ENCODE results near the gene HYAL2.
A peak's percentile ranks its signal among the peaks of the same experiment; 100 is the strongest.

Gene HYAL2, protein sequence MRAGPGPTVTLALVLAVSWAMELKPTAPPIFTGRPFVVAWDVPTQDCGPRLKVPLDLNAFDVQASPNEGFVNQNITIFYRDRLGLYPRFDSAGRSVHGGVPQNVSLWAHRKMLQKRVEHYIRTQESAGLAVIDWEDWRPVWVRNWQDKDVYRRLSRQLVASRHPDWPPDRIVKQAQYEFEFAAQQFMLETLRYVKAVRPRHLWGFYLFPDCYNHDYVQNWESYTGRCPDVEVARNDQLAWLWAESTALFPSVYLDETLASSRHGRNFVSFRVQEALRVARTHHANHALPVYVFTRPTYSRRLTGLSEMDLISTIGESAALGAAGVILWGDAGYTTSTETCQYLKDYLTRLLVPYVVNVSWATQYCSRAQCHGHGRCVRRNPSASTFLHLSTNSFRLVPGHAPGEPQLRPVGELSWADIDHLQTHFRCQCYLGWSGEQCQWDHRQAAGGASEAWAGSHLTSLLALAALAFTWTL

DNA sequence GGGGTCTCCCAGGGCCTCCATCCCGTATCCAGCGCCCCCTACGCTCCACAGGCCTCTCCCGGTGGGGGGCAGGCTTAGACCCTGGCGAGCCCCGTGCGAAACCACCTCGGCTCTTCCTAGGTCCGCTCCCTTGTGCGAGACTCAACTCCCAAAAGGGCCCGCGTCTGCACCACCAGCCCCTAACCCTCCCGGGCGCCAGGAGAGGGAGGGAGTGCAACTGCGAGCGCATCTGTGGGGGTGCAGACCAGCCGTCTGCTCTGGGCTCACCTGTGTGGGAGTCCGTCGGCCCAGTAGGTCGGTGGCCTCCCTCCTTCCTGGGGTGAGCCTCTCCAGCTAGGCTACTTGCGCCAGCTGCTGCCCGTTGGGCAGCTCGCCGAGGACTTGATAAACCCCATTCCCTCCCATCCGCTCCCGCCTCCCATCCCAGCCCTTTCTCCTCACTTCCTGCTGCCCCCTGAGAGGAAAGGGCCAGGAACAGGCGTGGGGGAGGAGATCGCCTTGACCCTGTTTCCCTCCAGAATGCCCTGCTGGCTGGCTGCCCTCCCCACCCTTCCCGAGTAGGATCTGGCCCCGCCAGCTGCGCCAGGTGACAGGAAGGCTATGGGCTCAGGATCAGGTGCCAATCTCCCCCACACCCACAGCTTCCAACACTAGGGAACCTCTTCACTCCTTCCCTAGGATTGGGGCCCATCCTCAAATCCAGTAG is at the start of gene HYAL2:
HYAL2 (minus strand) TSS at position 360 of the 706 bp plus-strand sequence. CDS start 2,256 bp downstream, outside the sequence.
- DNase-seq = no peak

DNA sequence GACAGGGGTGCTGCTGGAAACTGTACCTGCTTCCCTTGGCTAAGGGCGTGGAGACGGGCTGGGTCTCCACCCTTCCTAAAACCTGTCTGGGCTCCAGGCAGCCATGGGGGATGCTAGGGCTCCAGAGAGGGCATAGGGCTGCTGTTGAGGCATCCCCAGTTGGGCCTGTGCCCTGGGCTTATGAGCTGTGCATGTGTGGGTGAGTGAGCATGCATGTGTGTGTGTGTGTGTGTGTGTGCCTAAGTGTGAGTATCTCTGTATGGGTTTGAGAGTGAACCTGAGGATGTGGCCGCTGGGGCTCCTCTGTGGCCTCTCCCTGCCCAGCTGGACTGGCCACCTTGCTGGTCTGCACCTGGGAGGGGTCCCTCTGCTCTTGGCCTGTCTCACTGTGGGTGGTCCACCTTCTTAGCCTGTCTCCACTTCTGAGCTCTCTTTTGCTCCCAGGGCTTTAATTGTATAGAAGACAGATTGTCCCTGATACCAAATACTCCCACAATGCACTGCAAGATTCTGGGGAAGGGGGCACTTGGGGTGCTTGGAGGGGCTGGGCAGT is 48.7 kb upstream of the HYAL2 start:
- DNase-seq = no peak

DNA sequence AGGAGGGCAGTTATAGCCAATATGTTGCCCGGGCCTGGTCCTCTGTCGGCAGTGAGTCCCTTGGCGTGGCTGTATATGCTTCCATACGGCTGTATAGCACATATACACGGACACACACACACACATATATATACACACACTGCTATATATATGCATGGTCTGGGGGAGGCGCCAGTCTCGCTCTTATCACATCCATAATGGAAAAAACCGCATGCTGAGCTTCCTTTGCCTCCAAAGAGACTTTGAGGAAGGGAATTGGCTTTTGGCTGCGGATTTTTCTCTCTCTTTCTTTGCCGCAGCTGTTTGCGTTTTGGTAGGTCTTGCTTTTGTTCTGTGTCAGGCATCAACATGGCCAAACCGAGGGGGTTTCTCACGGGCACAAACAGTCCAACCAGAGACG is 48.0 kb upstream of the HYAL2 start:
- peak; percentile 71 for DNase-seq

DNA sequence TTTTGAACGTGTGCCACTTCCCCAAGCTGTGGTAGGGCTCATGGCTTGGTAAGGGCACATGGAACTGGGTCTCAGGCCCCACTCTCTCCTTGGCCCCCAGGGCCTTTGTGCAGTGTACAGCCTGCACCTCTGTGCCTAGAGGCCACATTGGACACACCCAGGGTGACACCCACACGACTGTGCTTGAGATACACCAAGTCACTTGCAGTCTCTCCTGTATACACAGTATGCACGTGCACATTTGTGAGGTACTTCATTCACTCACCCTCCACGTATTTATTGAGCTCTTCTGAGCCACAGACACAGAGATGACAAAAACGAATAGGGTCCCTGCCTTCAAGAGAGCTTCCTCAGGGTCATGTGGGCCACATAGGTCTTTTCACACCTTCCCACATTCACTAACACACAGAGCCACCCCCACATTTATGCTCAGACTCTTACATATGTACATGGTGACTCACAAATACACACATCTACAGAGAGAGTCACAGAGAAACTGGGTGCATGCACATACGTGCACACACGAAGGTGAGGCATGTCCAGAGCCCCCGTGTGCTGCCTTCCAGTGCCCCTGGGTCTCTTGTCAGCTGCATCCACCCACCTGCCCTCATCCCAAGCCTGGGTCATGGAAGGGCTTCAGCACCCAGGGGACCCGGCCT is 46.6 kb upstream of the HYAL2 start:
- peak; percentile 55 for DNase-seq

DNA sequence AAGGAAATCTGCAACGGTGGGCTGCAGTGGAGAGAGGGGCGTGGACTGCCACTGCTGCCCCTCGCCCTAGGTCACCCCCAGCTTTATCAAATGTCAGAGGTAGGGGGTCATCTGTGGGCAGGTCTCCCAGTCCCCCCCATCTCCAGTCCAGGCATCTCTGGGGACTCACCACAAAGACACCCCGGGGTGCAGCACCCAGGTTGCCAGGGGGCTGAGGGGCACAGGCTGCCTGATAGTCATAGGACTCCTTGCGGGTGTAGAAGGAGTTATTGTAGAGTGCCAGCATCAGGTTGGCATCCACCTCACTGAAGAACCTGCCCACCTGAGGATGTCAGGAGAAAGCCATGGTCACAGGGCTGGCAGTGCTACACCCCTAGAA is 43.3 kb upstream of the HYAL2 start:
- no peak for DNase-seq

DNA sequence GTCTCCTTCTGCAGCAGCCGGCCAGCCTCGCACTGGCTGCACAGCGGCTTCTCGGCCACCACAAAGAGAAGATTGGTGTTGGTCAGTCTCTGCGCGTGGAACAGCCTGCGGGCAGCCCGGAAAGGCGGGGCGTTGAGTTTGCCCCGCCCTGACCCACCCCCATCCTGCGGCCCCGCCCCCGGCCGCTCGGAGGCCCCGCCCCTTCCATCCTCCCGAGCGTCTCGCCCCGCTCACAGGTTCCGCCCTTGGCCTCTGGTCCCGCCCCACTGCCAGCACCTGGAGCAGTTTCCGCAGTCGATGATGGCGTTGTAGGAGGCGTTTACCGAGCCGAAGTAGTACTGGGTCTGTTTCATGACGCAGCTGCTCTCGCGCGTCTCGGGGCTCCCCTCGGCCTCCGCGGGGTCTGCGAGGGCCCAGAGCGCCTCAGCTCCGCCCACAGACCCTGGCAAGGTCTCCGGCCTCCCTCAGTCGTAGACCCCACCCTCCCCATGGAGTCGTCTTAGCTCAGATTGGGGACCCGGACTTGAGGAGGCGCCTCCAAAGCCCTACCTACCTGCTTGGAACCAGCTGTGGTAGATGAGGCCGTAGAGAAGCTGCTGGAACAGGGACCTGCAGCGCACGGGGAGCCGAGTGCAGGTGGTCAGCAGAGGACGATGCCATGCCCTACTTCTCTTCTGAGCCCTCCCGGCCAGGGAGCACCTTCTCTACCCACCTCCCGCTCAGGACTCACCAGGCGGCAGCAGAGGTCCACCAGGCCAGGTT is 42.7 kb upstream of the HYAL2 start:
- DNase-seq = peak; percentile 94

DNA sequence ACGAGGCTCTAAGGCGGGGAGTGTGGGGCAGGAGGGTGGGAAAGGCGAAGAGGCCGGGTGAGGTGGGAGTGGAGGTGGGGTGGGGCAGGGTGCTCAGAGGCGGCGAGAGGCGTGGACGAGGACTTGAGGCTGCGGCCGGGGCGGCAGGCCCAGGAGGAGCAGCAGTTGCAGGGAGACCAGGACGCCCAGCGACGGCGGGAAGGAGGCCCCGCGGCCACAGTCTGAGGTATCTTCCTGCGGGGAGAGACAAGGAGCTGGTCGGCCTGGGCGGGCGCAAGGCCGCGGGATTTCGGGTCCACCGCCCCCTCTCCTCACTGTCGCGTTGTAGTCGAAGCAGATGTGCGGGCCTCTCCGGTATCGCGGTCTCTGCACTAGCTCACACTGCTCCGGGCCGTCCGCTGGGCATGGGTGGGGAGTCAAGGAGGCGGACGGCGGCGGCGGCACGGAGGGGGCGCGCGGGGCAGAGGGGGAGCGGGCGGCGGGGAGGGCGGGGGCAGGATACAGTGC is 42.1 kb upstream of the HYAL2 start:
- no peak for DNase-seq

DNA sequence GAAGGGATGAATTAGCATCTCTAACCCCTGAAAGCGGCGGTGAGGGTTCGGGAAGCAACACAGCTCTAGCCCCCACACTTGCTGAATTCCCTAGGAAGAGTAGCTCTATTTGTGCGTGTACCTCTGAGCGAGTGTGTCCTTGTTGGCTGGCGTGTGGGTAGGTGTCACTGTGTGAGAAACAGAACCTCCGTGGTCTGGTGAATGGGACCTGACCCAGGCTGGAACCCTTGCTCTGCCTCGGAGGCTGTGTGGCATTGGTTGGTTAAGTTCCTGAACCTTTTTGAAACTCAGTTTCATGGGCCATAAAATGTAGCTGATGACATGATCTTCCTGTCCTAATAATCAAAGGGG is 37.2 kb upstream of the HYAL2 start:
- DNase-seq = no peak

DNA sequence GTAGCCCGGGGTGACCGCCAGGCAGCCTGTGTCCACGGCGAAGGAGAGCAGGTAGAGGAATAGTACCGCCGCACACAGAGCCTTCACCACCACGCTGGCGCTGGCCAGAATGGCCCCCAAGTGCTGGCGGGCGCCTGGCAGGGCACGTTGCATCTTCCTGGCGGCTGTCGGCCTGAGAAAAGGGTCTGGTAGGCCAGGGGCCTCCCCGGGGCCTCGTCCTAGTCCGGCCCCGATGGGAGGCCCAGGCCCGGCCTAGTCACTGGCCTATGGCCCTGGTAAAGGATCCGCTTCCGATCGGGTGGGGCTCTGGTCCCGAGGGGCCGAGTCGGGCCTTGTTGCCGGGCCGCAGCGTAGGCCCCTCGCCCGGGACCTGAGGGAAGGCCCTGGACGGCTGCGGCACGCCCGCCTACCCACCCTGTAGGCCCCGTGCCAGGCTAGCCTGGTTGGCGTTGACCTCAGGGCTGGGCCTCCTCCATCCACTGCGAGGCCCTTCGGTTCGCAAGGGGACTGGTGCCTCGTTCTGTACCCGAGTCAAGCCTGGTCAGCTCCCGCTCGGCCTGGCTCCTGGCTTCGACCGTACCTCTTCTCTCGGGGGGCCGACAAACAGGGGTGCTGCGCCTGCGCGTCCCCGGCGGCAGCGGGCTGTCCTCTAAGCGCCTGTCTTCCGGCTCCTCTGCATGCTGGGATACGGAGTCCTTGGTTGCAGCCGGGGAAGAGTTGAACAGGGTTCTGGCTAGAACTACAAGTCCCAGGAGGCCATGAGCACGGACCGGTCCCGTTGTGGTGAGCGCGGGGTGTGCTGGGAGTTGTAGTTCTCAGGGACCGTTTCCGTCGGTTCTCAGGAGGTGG is 36.6 kb upstream of the HYAL2 start, which contains the start of gene TMEM115:
TMEM115 (minus strand) TSS at position 611 of the 849 bp plus-strand sequence; CDS start at position 153, 458 bp downstream.
- peak; percentile 99 for DNase-seq

DNA sequence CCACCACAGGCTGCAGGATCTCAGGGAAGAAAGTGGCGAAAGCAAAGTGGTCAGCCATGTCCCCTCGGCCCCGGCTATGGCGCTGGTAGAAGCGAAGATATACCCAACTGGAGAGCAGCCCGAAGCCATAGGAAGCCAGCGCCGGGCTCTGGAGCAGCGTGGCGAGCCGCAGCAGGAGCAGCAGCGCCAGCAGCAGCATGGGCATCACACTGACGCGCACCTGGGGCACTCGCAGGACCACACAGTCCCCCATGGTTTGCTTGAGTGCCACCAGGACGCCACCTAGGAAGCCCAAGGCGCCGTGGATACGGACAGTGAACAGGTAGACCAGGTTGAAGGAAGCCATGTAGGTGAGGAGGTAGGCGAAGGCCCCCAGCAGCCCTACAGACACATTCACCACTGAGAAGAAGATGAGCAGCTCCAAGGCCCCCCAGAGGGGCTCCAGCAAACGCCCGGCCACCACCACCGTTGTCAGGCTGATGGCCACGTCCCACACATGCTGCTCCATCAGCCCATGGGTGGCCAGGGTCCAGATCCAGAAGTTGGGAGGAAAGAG is 35.9 kb upstream of the HYAL2 start:
- DNase-seq = no peak

DNA sequence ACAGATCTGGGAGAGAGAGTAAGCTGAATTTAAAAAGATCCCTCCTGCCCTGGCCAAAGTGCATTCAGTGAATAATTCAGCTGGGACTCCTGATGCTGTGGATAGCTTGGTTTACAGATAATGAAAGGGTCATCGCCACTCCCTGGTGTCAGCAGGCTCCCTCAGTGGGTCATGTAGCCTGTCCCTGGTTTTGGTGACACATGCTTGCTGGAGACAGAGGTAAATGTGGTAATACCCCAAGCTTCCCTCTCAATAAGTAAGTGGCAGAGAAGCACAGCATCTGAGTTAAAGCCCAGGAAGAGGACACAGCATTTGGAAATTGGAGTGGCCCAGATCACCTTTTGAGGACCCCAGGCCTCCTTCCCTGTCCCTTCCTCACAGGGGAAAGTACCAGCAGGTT is 34.9 kb upstream of the HYAL2 start:
- no peak for DNase-seq

DNA sequence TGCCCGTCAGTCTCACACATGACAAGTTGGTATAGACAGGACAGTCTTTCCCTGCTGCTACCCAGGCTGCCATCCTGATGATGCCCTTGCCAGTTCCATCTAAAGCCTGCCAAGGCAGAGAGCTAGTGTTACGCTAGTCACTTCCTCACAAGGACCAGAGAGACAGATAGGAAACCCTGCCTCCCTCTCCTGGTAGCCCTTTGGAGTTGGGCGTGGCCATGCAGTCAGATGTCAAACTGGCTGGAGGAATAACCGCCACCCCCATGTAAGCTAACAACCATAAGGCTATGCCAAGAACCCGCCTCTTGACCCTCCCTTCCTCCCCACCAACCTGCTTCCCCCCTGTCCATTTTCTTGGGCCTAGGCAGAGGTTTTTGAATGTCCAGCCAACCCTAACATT is 34.0 kb upstream of the HYAL2 start:
- peak; percentile 87 for DNase-seq

DNA sequence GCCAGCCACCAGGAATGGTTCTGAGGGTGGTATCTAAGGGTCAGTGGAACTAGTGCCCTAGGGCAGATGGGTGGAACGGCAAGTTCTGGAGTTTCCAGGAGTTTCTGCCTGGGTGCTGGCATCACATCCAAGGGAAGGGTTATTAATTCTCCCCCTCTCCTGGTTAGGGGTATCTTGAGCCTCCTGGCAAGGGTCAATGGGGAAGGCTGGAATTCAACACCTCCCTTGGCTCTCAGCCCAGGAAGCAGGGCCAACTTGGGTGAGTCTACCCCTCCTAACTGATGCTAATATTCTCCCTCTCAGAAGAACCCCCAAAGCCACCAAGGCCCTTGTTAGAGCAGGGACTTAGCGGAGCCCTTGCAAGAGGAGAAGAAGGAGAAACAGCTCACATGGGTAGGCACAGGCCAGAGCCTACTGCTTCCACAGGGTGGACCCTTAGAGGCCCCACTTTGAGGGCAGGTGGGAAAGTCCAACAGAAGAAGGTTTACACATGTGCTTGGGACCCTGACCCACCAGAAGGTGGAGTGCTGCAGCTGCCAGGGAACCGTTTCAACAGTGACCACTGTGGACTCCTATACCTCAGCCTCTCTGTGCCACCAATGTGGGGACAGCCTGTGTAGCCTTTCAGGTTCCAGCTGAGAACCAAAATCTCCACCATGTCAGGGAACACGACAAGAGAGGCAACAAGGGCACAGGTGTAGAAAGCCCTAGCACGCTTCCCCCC is 33.4 kb upstream of the HYAL2 start:
- no peak for DNase-seq

DNA sequence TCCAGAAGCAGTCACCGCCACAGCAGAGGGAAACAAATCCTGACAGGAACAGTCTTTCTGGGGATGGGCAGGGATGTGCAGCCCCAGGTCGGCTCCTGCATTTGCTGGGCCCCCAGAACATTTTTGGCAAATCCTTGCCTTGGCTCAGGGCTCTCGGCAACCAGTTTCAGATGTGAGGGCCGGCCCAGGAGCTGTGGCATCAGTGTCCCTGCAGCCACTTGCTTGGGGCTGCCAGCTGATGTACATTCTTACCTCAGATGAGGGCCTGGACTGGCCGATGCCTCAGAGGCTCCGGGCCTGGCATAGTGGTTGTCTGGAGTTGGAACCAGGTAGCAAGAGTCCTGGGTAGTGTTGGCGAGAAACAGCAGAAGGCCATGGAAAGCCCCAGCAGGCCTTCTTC is 32.3 kb upstream of the HYAL2 start:
- DNase-seq = no peak

DNA sequence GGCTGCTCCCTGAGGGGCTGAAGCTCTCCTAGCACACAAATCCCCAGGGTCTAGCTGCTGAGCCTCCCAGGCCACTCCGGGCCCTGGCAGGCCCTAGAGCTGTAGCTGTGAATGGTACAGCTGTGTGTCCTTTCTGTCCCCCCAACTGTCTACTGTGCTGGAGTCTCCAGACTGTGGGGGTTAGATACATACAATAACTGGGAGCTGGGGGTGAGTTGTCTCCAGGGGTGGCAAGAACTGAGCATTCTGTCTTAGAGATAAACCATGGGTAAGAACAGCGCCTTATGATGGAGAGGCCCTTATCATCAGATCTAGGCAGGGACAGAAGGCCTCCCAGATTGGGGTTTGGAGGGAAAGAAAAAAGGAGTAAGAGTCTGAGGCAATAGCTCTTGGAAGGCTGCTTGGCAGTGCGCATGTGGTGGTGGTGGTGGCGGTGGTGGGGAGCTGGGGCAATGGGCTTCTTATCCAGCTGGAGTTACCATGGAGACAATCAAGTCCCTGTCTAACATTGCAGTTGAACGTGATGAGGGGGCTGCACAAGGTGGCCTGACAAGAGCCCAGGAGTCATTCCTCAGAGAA is 31.7 kb upstream of the HYAL2 start:
- DNase-seq = peak; percentile 80

DNA sequence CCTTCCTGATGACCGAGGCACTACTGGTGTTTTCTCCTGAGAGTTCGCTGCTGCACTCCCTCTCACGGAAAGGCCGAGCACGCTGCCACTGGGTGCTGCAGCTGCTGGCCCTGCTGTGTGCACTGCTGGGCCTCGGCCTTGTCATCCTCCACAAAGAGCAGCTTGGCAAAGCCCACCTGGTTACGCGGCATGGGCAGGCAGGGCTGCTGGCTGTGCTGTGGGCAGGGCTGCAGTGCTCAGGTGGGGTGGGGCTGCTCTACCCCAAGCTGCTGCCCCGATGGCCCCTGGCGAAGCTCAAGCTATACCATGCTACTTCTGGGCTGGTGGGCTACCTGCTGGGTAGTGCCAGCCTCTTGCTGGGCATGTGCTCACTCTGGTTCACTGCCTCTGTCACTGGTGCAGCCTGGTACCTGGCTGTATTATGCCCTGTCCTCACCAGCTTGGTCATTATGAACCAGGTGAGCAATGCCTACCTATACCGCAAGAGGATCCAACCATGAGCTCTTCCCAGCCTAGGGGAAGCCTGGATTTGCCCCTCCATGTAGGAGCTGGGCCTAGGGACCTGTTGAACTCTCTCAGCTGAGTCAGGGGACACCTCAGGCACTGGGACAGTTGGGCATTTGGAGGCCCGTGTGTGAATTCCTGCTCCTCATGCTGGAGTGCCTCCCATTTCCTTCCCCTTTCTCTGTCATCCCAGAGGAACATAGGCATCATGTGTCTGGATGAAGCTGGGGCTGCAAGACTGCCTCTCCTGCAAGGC is 30.9 kb upstream of the HYAL2 start:
- no peak for DNase-seq

DNA sequence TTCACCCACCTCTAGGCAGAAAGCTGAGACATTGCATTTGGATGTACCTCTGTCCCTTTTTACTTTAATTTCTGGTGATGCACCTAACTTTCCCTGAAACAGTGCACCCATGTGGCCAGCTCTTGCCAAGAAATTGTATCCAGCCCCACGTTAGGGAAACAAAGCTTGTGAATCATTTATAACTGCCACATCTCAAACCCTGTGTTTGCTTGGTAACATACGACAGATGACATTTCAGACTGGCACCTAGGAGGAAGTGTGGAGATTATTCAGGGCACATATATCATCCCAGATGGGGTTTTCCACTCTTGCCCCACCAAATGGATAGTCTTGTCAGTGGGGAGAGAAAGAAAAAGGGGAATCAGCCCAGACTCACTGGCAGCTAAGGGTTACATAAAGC is 30.2 kb upstream of the HYAL2 start:
- peak; percentile 70 for DNase-seq

DNA sequence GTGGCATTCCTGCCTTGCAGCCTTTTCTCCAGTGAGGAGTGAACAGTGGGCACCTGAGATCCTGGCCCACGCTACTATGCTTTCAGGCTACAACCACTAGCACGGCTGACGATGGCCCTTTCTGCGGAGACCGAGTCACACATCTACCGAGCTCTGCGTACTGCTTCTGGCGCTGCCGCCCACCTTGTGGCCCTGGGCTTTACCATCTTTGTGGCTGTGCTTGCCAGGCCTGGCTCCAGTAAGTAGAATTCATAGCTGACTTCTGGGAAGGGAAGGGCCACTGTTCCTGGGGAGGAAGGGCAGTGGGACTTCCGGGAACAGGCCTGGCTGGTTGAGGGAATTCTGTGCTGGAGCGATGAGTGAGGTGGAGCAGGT is 28.8 kb upstream of the HYAL2 start:
- no peak for DNase-seq
